Measurements from ENCODE around the gene IPO7. TPM values are rescaled to one million over a fixed set of nuclear protein-coding genes. Genes with fewer than 3 reads are reported as not detected.

IPO7 gene
- total RNA-seq, 4 donors from 2014 or later = 79.1 to 188 (median 140) TPM

GRCh38 chr11:9473408-9473807 lies 89.0 kb downstream of the IPO7 start:
- DNase-seq = no peak
- Histone ChIP-seq H3K9me3 (no peaks in the 10 kb centered on the region), H3K36me3 (no peaks in the 10 kb centered on the region), H3K27me3 (no peaks in the 10 kb centered on the region), H3K4me1 (no peaks in the 10 kb centered on the region), H3K27ac (no peak overlapping the region), H3K4me3 (no peak overlapping the region)
- TF ChIP-seq CTCF (IDR thresholded peaks at IDR 0.05) (no peak), POLR2A (IDR thresholded peaks at IDR 0.05) (no peak)
- intact Hi-C loops (cut with DNase I; ENCODE audit: low total_unique reads) = no loop called here

DNA sequence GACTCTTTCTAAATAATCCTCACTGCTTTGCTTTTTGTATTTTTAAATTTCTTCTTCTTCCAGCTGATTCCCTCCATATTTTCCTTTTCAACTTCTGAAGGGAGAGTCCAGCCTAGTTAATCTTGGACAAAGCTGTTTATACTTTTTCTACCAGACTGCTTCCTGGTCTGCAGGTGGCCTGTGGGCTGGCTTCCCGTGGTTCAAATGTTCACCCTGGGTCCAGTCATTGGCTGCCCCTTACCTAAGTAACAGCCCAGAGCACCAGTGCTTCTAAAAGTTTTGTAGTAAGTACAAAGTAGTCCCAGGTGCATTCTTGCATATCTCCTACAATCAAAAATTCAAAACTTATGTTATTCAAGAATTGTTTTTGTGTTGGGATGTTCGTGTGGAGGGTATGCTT lies 95.4 kb downstream of the IPO7 start:
- TF ChIP-seq CTCF (IDR thresholded peaks at IDR 0.05) = no peak
- no peak for TF ChIP-seq POLR2A (IDR thresholded peaks at IDR 0.05)
- Histone ChIP-seq H3K27ac (no peak overlapping the region), H3K9me3 (no peaks in the 10 kb centered on the region), H3K4me1 (no peaks in the 10 kb centered on the region), H3K4me3 (no peak overlapping the region), H3K36me3 (no peaks in the 10 kb centered on the region), H3K27me3 (no peaks in the 10 kb centered on the region)
- intact Hi-C loops (cut with DNase I; ENCODE audit: low total_unique reads) = no loop called here
- DNase-seq = no peak

GRCh38 chr11:9489080-9489765 lies 104.8 kb downstream of the IPO7 start:
- Histone ChIP-seq H3K4me1 (no peaks in the 10 kb centered on the region), H3K4me3 (no peak overlapping the region), H3K27ac (no peak overlapping the region), H3K27me3 (no peaks in the 10 kb centered on the region), H3K36me3 (no peaks in the 10 kb centered on the region), H3K9me3 (no peaks in the 10 kb centered on the region)
- intact Hi-C loops (cut with DNase I; ENCODE audit: low total_unique reads) = no loop called here
- TF ChIP-seq CTCF (IDR thresholded peaks at IDR 0.05) = no peak
- TF ChIP-seq POLR2A (IDR thresholded peaks at IDR 0.05) = no peak
- DNase-seq = no peak

GRCh38 chr11:9490376-9490775 lies 105.9 kb downstream of the IPO7 start:
- H3K36me3 ChIP-seq = no peaks in the 10 kb centered on the region
- H3K27ac ChIP-seq = no peak overlapping the region
- intact Hi-C loops (cut with DNase I; ENCODE audit: low total_unique reads) = no loop called here
- no peaks in the 10 kb centered on the region for H3K4me1 ChIP-seq
- TF ChIP-seq CTCF (IDR thresholded peaks at IDR 0.05) = no peak
- TF ChIP-seq POLR2A (IDR thresholded peaks at IDR 0.05) = no peak
- no peak for DNase-seq
- H3K27me3 ChIP-seq = no peaks in the 10 kb centered on the region
- H3K9me3 ChIP-seq = no peaks in the 10 kb centered on the region
- H3K4me3 ChIP-seq = no peak overlapping the region

DNA sequence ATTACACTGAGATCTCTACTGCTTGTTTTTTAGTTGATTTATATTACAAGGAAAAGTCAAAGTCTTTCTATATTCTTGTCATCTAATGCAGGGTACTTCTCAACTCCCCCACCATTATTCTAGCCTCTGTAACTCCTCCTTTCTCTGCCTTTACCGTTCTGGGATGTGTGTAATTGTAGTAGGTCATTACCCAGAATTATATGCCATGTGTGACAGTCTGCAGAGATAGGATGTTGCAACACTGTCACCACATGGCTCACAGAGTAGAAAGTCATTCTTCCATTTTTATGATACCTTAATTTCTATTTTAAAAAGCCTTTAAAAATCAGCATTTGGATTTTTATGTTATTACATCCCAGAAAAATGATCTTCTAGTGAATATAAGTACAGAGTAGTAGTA lies 109.0 kb downstream of the IPO7 start:
- no peaks in the 10 kb centered on the region for H3K27me3 ChIP-seq
- intact Hi-C loops (cut with DNase I; ENCODE audit: low total_unique reads) = no loop called here
- no peaks in the 10 kb centered on the region for H3K4me1 ChIP-seq
- no peaks in the 10 kb centered on the region for H3K9me3 ChIP-seq
- H3K4me3 ChIP-seq = no peak overlapping the region
- H3K27ac ChIP-seq = no peak overlapping the region
- TF ChIP-seq POLR2A (IDR thresholded peaks at IDR 0.05) (no peak), CTCF (IDR thresholded peaks at IDR 0.05) (no peak)
- no peaks in the 10 kb centered on the region for H3K36me3 ChIP-seq
- no peak for DNase-seq
